Measurements from ENCODE around the gene PLA2G4B. TPM values are rescaled to one million over a fixed set of nuclear protein-coding genes. Genes with fewer than 3 reads are reported as not detected.

The PLA2G4B gene
- total RNA-seq, 2 donors from 2014 or later: 1.5 to 7.6 TPM

- Histone ChIP-seq H3K4me3 (no peak overlapping the region), H3K27ac (no peak overlapping the region), H3K9me3 (no peaks in the 10 kb centered on the region), H3K4me1 (replicated peaks) (no peaks in the 10 kb centered on the region), H3K27me3 (replicated peaks; ENCODE audit: insufficient read depth) (no peaks in the 10 kb centered on the region), H3K36me3 (no peaks in the 10 kb centered on the region)
- intact Hi-C loops (cut with DNase I): no loop called here
- DNase-seq (ENCODE audit: low spot score): no peak
- WGBS: 88% methylated on average over 25 of the region's 25 CpGs
- TF ChIP-seq POLR2A (IDR thresholded peaks at IDR 0.05) (no peak), POLR2AphosphoS5 (IDR thresholded peaks at IDR 0.05) (no peak), CTCF (IDR thresholded peaks at IDR 0.05) (no peak)
Measured at GRCh38 chr15:41866872-41867579, 28.4 kb downstream of the PLA2G4B start.

- Histone ChIP-seq H3K4me3 (no peak overlapping the region), H3K9me3 (no peaks in the 10 kb centered on the region), H3K4me1 (replicated peaks) (no peaks in the 10 kb centered on the region), H3K36me3 (no peaks in the 10 kb centered on the region), H3K27ac (no peak overlapping the region), H3K27me3 (replicated peaks; ENCODE audit: insufficient read depth) (no peaks in the 10 kb centered on the region)
- DNase-seq (ENCODE audit: low spot score): no peak
- TF ChIP-seq CTCF (IDR thresholded peaks at IDR 0.05) (no peak), POLR2AphosphoS5 (IDR thresholded peaks at IDR 0.05) (no peak)
- intact Hi-C loops (cut with DNase I): no loop called here
- WGBS: 94% methylated on average over 8 of the region's 15 CpGs
Measured at GRCh38 chr15:41868321-41868720, 29.7 kb downstream of the PLA2G4B start.

- no peaks in the 10 kb centered on the region for H3K27me3 ChIP-seq (replicated peaks; ENCODE audit: insufficient read depth)
- DNase-seq (ENCODE audit: low spot score): no peak
- H3K4me3 ChIP-seq: no peak overlapping the region
- WGBS: 84% methylated on average over 38 of the region's 42 CpGs
- no peaks in the 10 kb centered on the region for H3K4me1 ChIP-seq (replicated peaks)
- intact Hi-C loops (cut with DNase I): no loop called here
- TF ChIP-seq POLR2AphosphoS5 (IDR thresholded peaks at IDR 0.05): no peak
- TF ChIP-seq POLR2A (IDR thresholded peaks at IDR 0.05): no peak
- no peak for TF ChIP-seq CTCF (IDR thresholded peaks at IDR 0.05)
- H3K27ac ChIP-seq: no peak overlapping the region
- no peaks in the 10 kb centered on the region for H3K9me3 ChIP-seq
- no peaks in the 10 kb centered on the region for H3K36me3 ChIP-seq
Measured at GRCh38 chr15:41869770-41870688, 31.4 kb downstream of the PLA2G4B start.

GRCh38 chr15:41870689-41871081, 32.0 kb downstream of the PLA2G4B start:
- intact Hi-C loops (cut with DNase I): no loop called here
- WGBS: 87% methylated on average over 9 of the region's 9 CpGs
- TF ChIP-seq CTCF (IDR thresholded peaks at IDR 0.05) (no peak), POLR2AphosphoS5 (IDR thresholded peaks at IDR 0.05) (no peak), POLR2A (IDR thresholded peaks at IDR 0.05) (no peak)
- no peaks in the 10 kb centered on the region for H3K27me3 ChIP-seq (replicated peaks; ENCODE audit: insufficient read depth)
- no peak for DNase-seq (ENCODE audit: low spot score)
- no peaks in the 10 kb centered on the region for H3K4me1 ChIP-seq (replicated peaks)
- H3K9me3 ChIP-seq: no peaks in the 10 kb centered on the region
- H3K4me3 ChIP-seq: no peak overlapping the region
- H3K27ac ChIP-seq: no peak overlapping the region
- no peaks in the 10 kb centered on the region for H3K36me3 ChIP-seq

Measured in prostate gland (tissue), 2 donors.